GM19023 (cell line): ENCODE data around the gene KCTD10.
"Not testable (repeated sequence)": the region's sequence is repeated elsewhere in the genome, so short reads cannot be mapped to it uniquely, and the experiment has no call there.

ENCODE experiments used
- ATAC-seq: cut with Tn5 transposase; IDR thresholded peaks from one replicate; pipeline ENCODE4 v1.9.1; 2021; ENCODE audit warnings: mild to moderate bottlenecking, moderate library complexity; ENCODE audit not compliant: unreplicated experiment

KCTD10 gene

GRCh38 chr12:109423392-109423791 lies 53.7 kb downstream of the KCTD10 start:
- ATAC-seq, result no peak

- no peak for ATAC-seq
These were observed 54.8 kb downstream of the KCTD10 start for GRCh38 chr12:109422251-109422650.

DNA sequence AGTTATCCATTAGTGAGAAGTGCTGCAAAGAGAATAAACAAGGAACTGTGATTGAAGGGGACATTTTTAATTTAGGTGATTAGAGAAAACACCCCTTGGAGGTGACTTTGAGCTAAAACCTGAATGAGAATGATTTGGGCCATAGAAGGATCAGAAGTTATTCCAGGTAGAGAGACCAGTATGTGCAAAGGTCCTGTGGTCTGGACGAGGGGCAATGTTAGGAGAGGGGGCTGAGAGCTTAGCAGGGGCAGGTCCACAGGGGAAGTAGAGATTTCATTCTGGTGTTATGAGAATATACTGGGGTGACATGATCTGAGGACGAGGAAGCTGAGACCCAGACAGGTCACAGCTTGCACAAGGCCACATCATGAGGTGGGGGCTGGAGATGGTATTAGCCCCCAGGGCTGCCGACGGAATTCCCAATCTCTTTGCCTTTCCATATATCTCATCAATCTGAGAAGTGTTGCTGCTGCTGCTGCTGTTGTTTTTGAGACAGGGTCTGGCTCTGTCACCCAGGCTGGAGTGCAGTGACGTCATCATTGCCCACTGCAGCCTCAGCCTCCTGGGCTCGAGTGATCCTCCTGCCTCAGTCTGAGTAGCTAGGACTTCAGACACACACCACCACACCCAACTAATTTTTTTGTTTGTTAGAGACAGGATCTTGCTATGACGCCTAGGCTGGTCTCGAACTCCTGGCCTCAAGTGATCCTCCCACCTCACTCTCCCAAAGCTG lies 55.6 kb downstream of the KCTD10 start:
- ATAC-seq, result no peak

DNA sequence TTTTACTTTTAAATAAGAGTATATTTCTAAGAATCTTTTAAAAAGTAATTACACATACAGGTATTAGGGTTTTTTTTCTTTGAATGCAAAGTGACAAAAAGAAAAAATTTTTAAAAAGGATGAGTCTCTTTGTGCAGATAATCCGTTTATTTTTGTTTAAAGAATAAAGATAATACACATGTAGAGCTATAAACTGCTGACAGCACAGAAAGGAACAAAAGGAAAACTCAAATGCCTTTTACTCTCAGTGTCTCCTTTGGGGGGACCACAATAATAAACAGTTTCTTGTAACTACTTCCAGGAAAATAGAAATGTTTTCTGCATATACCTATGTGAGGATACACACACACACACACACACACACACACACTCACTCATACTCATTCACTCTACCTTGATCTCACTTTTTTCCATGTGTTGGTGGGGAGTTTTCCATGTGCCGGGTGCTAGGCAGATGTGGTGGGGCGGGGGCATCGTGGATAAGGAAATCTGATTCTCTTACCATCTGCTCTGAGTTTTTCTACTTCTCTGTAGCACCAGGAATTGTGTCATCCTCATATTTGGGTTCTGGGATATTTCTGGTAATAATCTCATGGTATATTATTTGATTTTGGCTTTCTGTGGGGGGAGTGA lies 58.1 kb downstream of the KCTD10 start:
- ATAC-seq, result no peak

- not testable (repeated sequence) for ATAC-seq
These were observed 71.0 kb downstream of the KCTD10 start for GRCh38 chr12:109406147-109406546.

DNA sequence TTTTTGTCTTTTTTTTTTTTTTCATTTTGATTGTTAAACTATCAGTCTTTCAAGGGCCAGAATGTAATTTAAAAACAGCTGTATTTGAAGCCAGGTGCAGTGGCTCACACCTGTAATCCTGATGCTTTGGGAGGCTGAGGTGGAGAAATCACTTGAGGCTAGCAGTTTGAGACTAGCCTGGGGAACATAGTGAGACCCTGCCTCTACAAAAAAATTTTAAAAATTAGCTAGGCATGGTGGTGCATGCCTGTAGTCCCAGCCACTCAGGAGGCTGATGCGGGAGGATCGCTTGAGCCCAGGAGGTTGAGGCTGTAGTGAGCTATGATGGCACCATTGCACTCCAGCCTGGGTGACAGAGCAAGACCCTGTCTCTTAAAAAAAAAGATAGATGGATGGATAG lies 72.3 kb downstream of the KCTD10 start:
- not testable (repeated sequence) for ATAC-seq
